PFSK-1 (cell line): Measurements from ENCODE around the gene SVIP. TPM values are rescaled to one million over a fixed set of nuclear protein-coding genes. Genes with fewer than 3 reads are reported as not detected.

ENCODE experiments used
- FOXP2 ChIP-seq: optimal IDR thresholded peaks from 2 replicates; pipeline ENCODE3; 2011; ENCODE audit warnings: borderline replicate concordance, control low read depth, inconsistent platforms; ENCODE audit not compliant: insufficient read depth; ENCODE audit errors: extremely low read length, extremely low read depth
- POLR2AphosphoS5 ChIP-seq: IDR thresholded peaks from 2 replicates; pipeline ENCODE4 v1.6.1; 2012; ENCODE audit warnings: low read depth, mild to moderate bottlenecking, control low read depth, low read length, moderate library complexity
- SIN3A ChIP-seq: IDR thresholded peaks from 2 replicates; pipeline ENCODE4 v1.6.1; 2012; ENCODE audit warnings: mild to moderate bottlenecking, low read length, moderate library complexity, borderline replicate concordance; ENCODE audit not compliant: insufficient read depth
- TAF1 ChIP-seq: IDR thresholded peaks from 2 replicates; pipeline ENCODE4 v1.6.1; 2012; ENCODE audit warnings: low read length, control low read depth, borderline replicate concordance; ENCODE audit not compliant: insufficient read depth
- polyA plus RNA-seq: library from polyadenylated mRNA; unstranded; fragments of >200 nt; gene quantifications from one replicate; pipeline ENCODE4 v1.2.1, GENCODE V29; 2012; ENCODE audit warnings: low read depth, missing spikeins; ENCODE audit not compliant: insufficient read length
- TF ChIP-seq, protein P1 (sequence below), 2 experiments: IDR thresholded peaks; 2 replicates each; pipeline versions ENCODE4 v1.6.1 to v1.8.0; 2011 to 2012; ENCODE audit warnings: low read depth in 2 of 2, low read length in 2 of 2, control low read depth in 1 of 2, inconsistent platforms in 1 of 2, mild to moderate bottlenecking in 1 of 2, moderate library complexity in 1 of 2; ENCODE audit not compliant: insufficient read depth in 1 of 2

Gene SVIP, protein sequence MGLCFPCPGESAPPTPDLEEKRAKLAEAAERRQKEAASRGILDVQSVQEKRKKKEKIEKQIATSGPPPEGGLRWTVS
- 2.6 TPM for polyA plus RNA-seq

DNA sequence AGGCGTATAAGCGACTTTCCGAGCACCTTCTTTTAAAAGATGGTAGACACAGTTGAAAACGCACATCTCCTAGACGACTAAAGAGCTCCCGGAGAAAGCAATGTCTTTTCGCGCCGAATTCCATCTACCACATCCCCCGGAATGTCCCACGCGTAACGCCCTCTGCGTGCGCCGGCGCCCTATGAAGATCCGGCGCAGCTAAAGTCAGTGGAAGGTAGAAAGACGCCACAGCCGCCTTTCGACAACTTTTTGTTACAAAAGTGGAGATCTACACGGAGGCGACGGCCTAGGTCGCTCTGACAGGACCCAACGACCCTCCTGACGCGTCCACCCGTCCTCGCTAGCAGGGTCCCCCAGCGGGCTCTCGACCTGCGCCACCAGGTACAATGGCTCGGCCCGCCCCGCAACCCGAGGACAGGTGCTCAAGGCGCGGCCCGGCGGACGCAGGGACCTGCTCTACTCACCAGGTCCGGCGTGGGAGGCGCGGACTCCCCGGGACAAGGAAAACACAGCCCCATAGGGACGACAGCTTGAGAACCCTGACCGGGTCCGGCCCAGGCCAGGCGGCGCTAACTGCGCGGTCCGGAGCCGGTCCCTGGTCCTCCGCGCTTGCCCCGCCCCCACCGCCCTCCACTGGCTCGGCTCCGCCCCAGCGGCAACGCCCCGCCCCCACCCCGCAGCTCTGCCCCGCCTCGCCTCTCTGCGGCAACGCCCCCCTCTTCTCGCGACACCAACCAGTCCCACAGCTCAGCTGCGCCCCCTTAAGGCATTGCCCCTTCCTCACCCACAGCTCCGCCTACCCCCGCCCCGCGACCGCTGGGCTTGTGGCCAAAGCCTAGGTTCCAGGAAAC lies at the start of gene SVIP:
SVIP (minus strand) TSS at position 571 of the 851 bp plus-strand sequence; CDS start at position 518, 53 bp downstream.
- peak; percentile 80; the same call in 1 of the 2 replicates for TF ChIP-seq SIN3A
- peak; percentile 90 for TF ChIP-seq FOXP2
- TF ChIP-seq POLR2AphosphoS5: peak; percentile 58; the same call in 1 of the 2 replicates
- TF ChIP-seq, protein P1, sequence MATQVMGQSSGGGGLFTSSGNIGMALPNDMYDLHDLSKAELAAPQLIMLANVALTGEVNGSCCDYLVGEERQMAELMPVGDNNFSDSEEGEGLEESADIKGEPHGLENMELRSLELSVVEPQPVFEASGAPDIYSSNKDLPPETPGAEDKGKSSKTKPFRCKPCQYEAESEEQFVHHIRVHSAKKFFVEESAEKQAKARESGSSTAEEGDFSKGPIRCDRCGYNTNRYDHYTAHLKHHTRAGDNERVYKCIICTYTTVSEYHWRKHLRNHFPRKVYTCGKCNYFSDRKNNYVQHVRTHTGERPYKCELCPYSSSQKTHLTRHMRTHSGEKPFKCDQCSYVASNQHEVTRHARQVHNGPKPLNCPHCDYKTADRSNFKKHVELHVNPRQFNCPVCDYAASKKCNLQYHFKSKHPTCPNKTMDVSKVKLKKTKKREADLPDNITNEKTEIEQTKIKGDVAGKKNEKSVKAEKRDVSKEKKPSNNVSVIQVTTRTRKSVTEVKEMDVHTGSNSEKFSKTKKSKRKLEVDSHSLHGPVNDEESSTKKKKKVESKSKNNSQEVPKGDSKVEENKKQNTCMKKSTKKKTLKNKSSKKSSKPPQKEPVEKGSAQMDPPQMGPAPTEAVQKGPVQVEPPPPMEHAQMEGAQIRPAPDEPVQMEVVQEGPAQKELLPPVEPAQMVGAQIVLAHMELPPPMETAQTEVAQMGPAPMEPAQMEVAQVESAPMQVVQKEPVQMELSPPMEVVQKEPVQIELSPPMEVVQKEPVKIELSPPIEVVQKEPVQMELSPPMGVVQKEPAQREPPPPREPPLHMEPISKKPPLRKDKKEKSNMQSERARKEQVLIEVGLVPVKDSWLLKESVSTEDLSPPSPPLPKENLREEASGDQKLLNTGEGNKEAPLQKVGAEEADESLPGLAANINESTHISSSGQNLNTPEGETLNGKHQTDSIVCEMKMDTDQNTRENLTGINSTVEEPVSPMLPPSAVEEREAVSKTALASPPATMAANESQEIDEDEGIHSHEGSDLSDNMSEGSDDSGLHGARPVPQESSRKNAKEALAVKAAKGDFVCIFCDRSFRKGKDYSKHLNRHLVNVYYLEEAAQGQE (IDR thresholded peaks at IDR 0.05; ENCODE audit: insufficient read depth in 1 of 2, low read depth in 2 of 2, low read length in 2 of 2): no peak
- TF ChIP-seq TAF1: no peak

DNA sequence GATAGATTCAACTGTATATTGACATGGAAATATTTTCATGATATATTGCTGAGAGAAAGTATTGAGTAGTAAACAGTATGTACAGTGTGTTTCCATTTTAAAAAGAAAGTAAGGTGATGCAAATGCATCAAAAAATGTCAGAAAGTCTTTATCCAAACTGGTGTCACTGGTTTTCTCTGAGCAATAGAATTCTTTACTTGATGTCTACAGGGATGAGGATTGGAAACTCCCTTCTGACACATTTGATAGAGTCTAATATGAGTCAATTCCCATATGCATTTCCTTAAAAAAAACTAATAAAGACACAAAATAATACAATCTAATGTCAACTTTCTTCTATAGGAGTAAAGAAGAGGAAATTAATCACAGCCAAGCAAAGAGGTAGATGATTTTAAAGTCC lies 49.0 kb upstream of the SVIP start:
- TF ChIP-seq SIN3A (no peak), FOXP2 (no peak), TAF1 (no peak), POLR2AphosphoS5 (no peak)
- TF ChIP-seq, protein P1 (IDR thresholded peaks at IDR 0.05; ENCODE audit: insufficient read depth in 1 of 2, low read depth in 2 of 2, low read length in 2 of 2): no peak

DNA sequence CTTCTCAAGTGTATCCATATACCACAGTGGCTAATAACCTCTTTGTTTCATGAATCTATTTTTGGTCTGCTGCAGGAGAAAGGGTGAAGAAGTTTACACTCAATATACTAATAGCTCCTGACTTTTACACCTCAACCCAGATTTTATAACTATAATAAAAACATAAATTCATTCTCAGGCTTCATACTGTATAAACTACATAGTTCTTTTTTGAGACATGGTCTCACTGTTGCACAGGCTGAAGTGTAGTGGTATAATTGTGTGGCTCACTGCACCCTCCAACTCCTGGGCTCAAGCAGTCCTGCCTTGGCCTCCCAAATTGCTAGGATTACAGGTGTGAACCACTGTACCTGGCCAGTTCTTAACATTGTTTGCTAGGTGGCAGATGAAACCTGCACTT lies 48.4 kb upstream of the SVIP start:
- TF ChIP-seq, protein P1 (IDR thresholded peaks at IDR 0.05; ENCODE audit: insufficient read depth in 1 of 2, low read depth in 2 of 2, low read length in 2 of 2): no peak
- no peak for TF ChIP-seq POLR2AphosphoS5
- no peak for TF ChIP-seq SIN3A
- TF ChIP-seq TAF1: no peak
- TF ChIP-seq FOXP2: no peak

DNA sequence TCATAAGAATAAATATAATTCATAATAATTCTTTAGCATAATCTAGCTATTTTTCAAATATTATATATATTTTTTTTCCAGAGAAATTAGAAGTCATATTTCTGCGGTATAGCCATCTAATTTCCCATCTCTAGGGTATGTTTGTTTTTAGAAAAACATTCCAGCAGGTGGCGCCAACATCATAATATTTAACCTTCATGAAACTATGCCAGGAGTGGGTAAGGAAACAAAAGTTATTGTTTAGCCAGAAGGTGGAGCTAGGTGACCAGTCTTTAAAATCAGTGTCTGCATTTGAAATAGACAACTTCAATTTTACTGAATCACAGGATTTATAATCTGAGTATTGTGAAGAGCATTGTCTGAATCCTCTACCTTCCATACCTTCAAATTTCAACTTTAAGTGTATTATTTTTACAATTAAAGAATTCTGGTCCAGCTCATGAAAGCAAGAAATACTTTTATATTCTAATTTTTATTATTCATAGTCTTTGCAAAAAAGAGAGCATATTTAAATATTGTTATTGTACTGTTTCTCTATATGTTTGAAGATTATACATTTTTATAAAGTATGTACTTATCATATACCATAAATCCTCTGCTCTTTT lies 46.4 kb upstream of the SVIP start:
- TF ChIP-seq, protein P1 (IDR thresholded peaks at IDR 0.05; ENCODE audit: insufficient read depth in 1 of 2, low read depth in 2 of 2, low read length in 2 of 2): no peak
- TF ChIP-seq FOXP2 (no peak), TAF1 (no peak), SIN3A (no peak), POLR2AphosphoS5 (no peak)
